Measurements from ENCODE around the gene HKDC1. TPM values are rescaled to one million over a fixed set of nuclear protein-coding genes. Genes with fewer than 3 reads are reported as not detected.

The HKDC1 gene
- total and polyA plus RNA-seq, 2 donors (not counting 1 experiment from before 2014, with no cell fraction given): 0.01 TPM; not detected in 1

DNA sequence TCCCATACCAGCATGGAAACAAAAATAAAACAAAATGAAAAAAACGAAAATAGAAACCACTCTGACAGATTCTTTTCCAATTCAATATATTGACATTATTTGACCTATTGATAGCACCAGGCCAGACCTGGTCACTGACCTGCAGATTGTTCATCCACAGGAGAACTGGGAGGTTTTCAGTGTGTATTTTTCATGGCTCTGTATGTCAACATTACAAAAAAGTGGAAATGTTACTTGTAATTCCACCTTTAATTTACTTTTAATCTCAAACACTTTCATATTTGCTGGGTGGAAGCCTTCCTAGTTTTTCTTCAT, 2.9 kb downstream of the HKDC1 start:
- Mint-ChIP-seq H3K4me3 (peak overlapping the region; percentile 53), H3K27me3 (no peaks in the 10 kb centered on the region), H3K9me3 (ENCODE audit: insufficient read depth) (no peaks in the 10 kb centered on the region), H3K4me1 (peaks cover 32% of the 10 kb centered on the region), H3K27ac (peak overlapping the region; percentile 75)
- Histone ChIP-seq H3K9me3 (ENCODE audit: control extremely low read depth in 1 of 3, control insufficient read depth in 2 of 3, insufficient read depth in 1 of 3, low read length in 2 of 3) (no peaks in the 10 kb centered on the region), H2AFZ (ENCODE audit: insufficient read depth, low read depth, low read length, poor library complexity, severe bottlenecking) (no peak overlapping the region), H3K9ac (ENCODE audit: low read length) (no peak overlapping the region), H3K79me2 (ENCODE audit: control insufficient read depth, insufficient read depth, low read length) (no peaks in the 10 kb centered on the region), H3K27ac (ENCODE audit: low read length in 2 of 2) (no peak overlapping the region), H3K36me3 (replicated peaks in 1 of 2; ENCODE audit: control extremely low read depth in 1 of 2, control insufficient read depth in 1 of 2, extremely low read depth in 1 of 2, insufficient read depth in 2 of 2, low read length in 1 of 2) (no peaks in the 10 kb centered on the region), H3K27me3 (replicated peaks in 1 of 4; ENCODE audit: control extremely low read depth in 1 of 4, control insufficient read depth in 3 of 4, insufficient read depth in 4 of 4, low read length in 3 of 4) (no peaks in the 10 kb centered on the region), H3K4me2 (replicated peaks; ENCODE audit: low read depth, low read length, poor library complexity, severe bottlenecking) (peak overlapping the region; percentile 47), H4K20me1 (ENCODE audit: control insufficient read depth, insufficient read depth, low read length, poor library complexity, severe bottlenecking) (no peaks in the 10 kb centered on the region), H3K4me3 (ENCODE audit: control extremely low read depth in 1 of 5, extremely low read depth in 1 of 5, insufficient read depth in 1 of 5, low read depth in 2 of 5, low read length in 4 of 5) (no peak overlapping the region), H3K4me1 (ENCODE audit: control insufficient read depth in 2 of 2, insufficient read depth in 2 of 2, low read length in 2 of 2) (peaks cover 24 to 32% of the 10 kb centered on the region in 2 donors)
- ChIA-PET POLR2A (no interaction called here), CTCF (interaction anchor here (1.1 to 1.2 kb wide), 2 partner anchors 131 to 170 kb away, joined by 3 to 4 read pairs; no protein-coding TSS in a partner anchor)
- no peak for ATAC-seq (ENCODE audit: low read depth)
- no peak for DNase-seq
- no peak for TF ChIP-seq EZH2 (IDR thresholded peaks at IDR 0.05; ENCODE audit: borderline replicate concordance, insufficient read depth, low read depth, low read length, poor library complexity, severe bottlenecking)
- TF ChIP-seq, protein P1, sequence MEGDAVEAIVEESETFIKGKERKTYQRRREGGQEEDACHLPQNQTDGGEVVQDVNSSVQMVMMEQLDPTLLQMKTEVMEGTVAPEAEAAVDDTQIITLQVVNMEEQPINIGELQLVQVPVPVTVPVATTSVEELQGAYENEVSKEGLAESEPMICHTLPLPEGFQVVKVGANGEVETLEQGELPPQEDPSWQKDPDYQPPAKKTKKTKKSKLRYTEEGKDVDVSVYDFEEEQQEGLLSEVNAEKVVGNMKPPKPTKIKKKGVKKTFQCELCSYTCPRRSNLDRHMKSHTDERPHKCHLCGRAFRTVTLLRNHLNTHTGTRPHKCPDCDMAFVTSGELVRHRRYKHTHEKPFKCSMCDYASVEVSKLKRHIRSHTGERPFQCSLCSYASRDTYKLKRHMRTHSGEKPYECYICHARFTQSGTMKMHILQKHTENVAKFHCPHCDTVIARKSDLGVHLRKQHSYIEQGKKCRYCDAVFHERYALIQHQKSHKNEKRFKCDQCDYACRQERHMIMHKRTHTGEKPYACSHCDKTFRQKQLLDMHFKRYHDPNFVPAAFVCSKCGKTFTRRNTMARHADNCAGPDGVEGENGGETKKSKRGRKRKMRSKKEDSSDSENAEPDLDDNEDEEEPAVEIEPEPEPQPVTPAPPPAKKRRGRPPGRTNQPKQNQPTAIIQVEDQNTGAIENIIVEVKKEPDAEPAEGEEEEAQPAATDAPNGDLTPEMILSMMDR (IDR thresholded peaks at IDR 0.05): no peak
- WGBS (ENCODE audit: insufficient coverage): no CpG with 5 or more reads among the region's 1 CpG
- intact Hi-C loops (cut with micrococcal nuclease): loop anchor here (2.0 to 5.0 kb wide), 2 partner anchors 42 to 101 kb away; partner anchors contain the start of genes SUPV3L1 and VPS26A

DNA sequence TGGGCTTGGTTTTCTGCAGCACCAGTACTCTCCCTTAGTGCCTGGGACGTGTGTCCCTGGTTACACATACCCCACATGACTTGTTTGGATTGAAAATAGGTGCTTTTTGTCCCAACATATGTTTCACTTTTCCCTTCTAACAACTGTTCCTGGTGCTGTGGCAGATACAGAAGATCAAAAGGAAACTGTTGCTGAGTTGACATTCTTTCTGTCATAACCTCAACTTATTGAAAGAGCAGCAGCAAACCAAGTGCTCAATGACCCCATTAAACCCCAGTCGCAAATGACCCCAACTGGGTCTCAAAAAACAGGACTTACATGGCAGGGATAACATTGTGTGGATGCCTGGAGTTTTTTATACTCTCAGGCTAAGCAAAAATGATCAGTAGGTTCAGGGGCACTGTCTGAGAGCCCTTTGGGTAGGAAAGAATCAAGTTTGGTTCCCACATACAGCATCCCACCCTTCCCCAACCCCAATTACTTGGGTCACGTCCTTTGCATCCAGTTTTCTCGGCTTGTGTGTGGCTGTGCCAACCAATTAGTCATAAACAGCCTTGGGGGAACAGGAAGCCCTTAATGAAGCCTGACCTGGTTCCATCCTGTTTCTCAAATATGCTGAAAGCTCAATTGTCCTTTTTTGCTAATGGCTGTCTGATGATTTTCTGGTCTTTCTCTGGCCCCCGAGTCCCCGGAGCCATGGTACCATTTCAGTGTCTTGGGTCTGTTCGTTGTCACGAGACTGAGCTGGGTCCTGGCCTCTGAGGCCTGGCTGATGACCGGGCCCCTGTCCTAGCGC, 4.9 kb downstream of the HKDC1 start:
- ChIA-PET POLR2A (no interaction called here), CTCF (interaction anchor here (1.2 kb wide), 1 partner anchor 11 kb away, joined by 3 read pairs; no protein-coding TSS in a partner anchor)
- peaks cover 51% of the 10 kb centered on the region for H3K4me1 Mint-ChIP-seq
- H3K27ac Mint-ChIP-seq: peak overlapping the region; percentile 12
- Histone ChIP-seq H3K4me3 (ENCODE audit: control extremely low read depth in 1 of 5, extremely low read depth in 1 of 5, insufficient read depth in 1 of 5, low read depth in 2 of 5, low read length in 4 of 5) (no peak overlapping the region), H3K9ac (ENCODE audit: low read length) (no peak overlapping the region), H3K27me3 (replicated peaks in 1 of 4; ENCODE audit: control extremely low read depth in 1 of 4, control insufficient read depth in 3 of 4, insufficient read depth in 4 of 4, low read length in 3 of 4) (no peaks in the 10 kb centered on the region), H3K4me2 (replicated peaks; ENCODE audit: low read depth, low read length, poor library complexity, severe bottlenecking) (no peak overlapping the region), H3K4me1 (ENCODE audit: control insufficient read depth in 2 of 2, insufficient read depth in 2 of 2, low read length in 2 of 2) (peaks cover 39 to 50% of the 10 kb centered on the region in 2 donors), H3K27ac (ENCODE audit: low read length in 2 of 2) (no peak overlapping the region), H3K36me3 (replicated peaks in 1 of 2; ENCODE audit: control extremely low read depth in 1 of 2, control insufficient read depth in 1 of 2, extremely low read depth in 1 of 2, insufficient read depth in 2 of 2, low read length in 1 of 2) (no peaks in the 10 kb centered on the region), H3K79me2 (ENCODE audit: control insufficient read depth, insufficient read depth, low read length) (no peaks in the 10 kb centered on the region), H3K9me3 (ENCODE audit: control extremely low read depth in 1 of 3, control insufficient read depth in 2 of 3, insufficient read depth in 1 of 3, low read length in 2 of 3) (no peaks in the 10 kb centered on the region), H4K20me1 (ENCODE audit: control insufficient read depth, insufficient read depth, low read length, poor library complexity, severe bottlenecking) (no peaks in the 10 kb centered on the region), H2AFZ (ENCODE audit: insufficient read depth, low read depth, low read length, poor library complexity, severe bottlenecking) (peak overlapping the region; percentile 14)
- no peaks in the 10 kb centered on the region for H3K9me3 Mint-ChIP-seq (ENCODE audit: insufficient read depth)
- ATAC-seq (ENCODE audit: low read depth): no peak
- intact Hi-C loops (cut with micrococcal nuclease): loop anchor here (5.0 kb wide), 1 partner anchor 103 kb away; the partner anchor contains the start of gene VPS26A
- no peak overlapping the region for H3K4me3 Mint-ChIP-seq
- no peaks in the 10 kb centered on the region for H3K27me3 Mint-ChIP-seq
- no peak for DNase-seq
- WGBS (ENCODE audit: insufficient coverage): 83% methylated on average over 8 of the region's 10 CpGs
- TF ChIP-seq, protein P1 (IDR thresholded peaks at IDR 0.05): no peak
- no peak for TF ChIP-seq EZH2 (IDR thresholded peaks at IDR 0.05; ENCODE audit: borderline replicate concordance, insufficient read depth, low read depth, low read length, poor library complexity, severe bottlenecking)
